ENCODE measurements around the gene FERMT3.

DNA sequence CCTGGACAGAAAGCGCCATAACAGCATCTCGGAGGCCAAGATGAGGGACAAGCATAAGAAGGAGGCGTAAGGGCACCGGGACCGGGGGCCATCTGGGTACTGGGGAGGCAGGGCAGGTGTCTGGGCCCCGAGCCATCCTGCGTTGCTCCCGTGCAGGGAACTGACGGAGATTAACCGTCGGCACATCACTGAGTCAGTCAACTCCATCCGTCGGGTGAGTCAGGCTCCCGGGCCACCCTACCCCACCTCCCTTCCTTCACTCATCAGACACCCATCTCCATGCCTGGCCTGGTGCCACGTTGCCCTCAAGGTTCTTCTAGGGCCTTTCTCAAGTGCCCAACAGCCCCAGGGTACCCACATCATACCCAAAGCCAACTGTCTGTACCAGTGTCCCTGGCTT, 59.8 kb downstream of the FERMT3 start:
- TF ChIP-seq POLR2AphosphoS5 (IDR thresholded peaks at IDR 0.05) = no peak
- TF ChIP-seq CTCF (IDR thresholded peaks at IDR 0.05) = no peak
- TF ChIP-seq POLR2A (IDR thresholded peaks at IDR 0.05) = no peak
